ENCODE results near the gene SGCD.

The SGCD gene

GRCh38 chr5:156475182-156476157 is 148.5 kb downstream of the SGCD start:
- ATAC-seq, result peak; percentile 76
- TF ChIP-seq POU6F1 (CRISPR knock-in tag; IDR thresholded peaks at IDR 0.05; ENCODE audit: borderline replicate concordance, low read depth), result no peak
- TF ChIP-seq ZC3H10 (CRISPR knock-in tag; IDR thresholded peaks at IDR 0.05), result no peak
- TF ChIP-seq ZNF70 (CRISPR knock-in tag; IDR thresholded peaks at IDR 0.05), result no peak
- TF ChIP-seq ISL1 (CRISPR knock-in tag; IDR thresholded peaks at IDR 0.05), result no peak
- no peak for TF ChIP-seq ZNF8 (CRISPR knock-in tag; IDR thresholded peaks at IDR 0.05)

GRCh38 chr5:156476158-156476551 is 149.2 kb downstream of the SGCD start:
- no peak for ATAC-seq
- no peak for TF ChIP-seq PATZ1 (CRISPR knock-in tag; IDR thresholded peaks at IDR 0.05; ENCODE audit: borderline replicate concordance)

- TF ChIP-seq RARB (CRISPR knock-in tag; IDR thresholded peaks at IDR 0.05) (no peak), ZNF565 (CRISPR knock-in tag; conservative IDR thresholded peaks at IDR 0.05; ENCODE audit: low read depth) (no peak), POU6F1 (CRISPR knock-in tag; IDR thresholded peaks at IDR 0.05; ENCODE audit: borderline replicate concordance, low read depth) (no peak), PATZ1 (CRISPR knock-in tag; IDR thresholded peaks at IDR 0.05; ENCODE audit: borderline replicate concordance) (no peak), GLIS3 (CRISPR knock-in tag; IDR thresholded peaks at IDR 0.05) (no peak), TOX (CRISPR knock-in tag; IDR thresholded peaks at IDR 0.05; ENCODE audit: borderline replicate concordance) (no peak), OSR1 (CRISPR knock-in tag; IDR thresholded peaks at IDR 0.05) (no peak), CSRNP3 (CRISPR knock-in tag; IDR thresholded peaks at IDR 0.05) (no peak), BACH2 (CRISPR knock-in tag; IDR thresholded peaks at IDR 0.05; ENCODE audit: borderline replicate concordance) (no peak), CREB5 (CRISPR knock-in tag; IDR thresholded peaks at IDR 0.05; ENCODE audit: low read depth) (no peak), ZFP30 (CRISPR knock-in tag; IDR thresholded peaks at IDR 0.05) (no peak), ZNF8 (CRISPR knock-in tag; IDR thresholded peaks at IDR 0.05) (no peak)
- ATAC-seq, result no peak
Observed at GRCh38 chr5:156476678-156477077, 149.7 kb downstream of the SGCD start.

GRCh38 chr5:156477196-156477595 is 150.2 kb downstream of the SGCD start:
- no peak for TF ChIP-seq PPARA (CRISPR knock-in tag; IDR thresholded peaks at IDR 0.05; ENCODE audit: borderline replicate concordance)
- TF ChIP-seq ZFP30 (CRISPR knock-in tag; IDR thresholded peaks at IDR 0.05), result no peak
- no peak for TF ChIP-seq POU6F1 (CRISPR knock-in tag; IDR thresholded peaks at IDR 0.05; ENCODE audit: borderline replicate concordance, low read depth)
- TF ChIP-seq ESRRG (CRISPR knock-in tag; IDR thresholded peaks at IDR 0.05), result no peak
- TF ChIP-seq CREB5 (CRISPR knock-in tag; IDR thresholded peaks at IDR 0.05; ENCODE audit: low read depth), result no peak
- no peak for TF ChIP-seq ZNF70 (CRISPR knock-in tag; IDR thresholded peaks at IDR 0.05)
- no peak for TF ChIP-seq ZNF8 (CRISPR knock-in tag; IDR thresholded peaks at IDR 0.05)
- ATAC-seq, result no peak
